Stimulated activated CD4-positive, alpha-beta T cell treated with anti-CD3 and anti-CD28 coated beads, Interleukin-1b, Interleukin-23, amount 100 ng/mL, for 48 hours (primary cell): ENCODE results near the gene ZNF423.

Experiments
- DNase-seq: peaks from one replicate; pipeline ENCODE4 v3.0.0-alpha.2; 2020

Gene ZNF423

DNA sequence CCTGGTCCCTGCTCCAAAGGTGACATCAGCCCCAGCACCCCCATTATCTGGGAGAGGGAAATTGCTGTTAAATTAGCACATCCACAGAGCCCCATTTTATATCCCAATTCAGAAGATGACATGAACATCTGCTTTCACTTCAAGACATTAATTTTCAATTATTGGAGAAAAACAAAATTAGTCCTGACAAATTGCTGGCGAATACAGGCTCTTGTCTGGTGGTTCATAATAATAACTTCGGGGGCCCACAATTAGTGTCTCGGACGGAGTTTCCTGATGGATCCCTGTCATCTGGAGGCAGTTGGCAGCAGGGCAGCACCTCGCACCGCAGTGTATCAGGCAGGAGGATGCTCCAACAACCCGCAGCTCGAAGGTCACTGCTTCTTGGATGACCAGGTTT is 7.4 kb downstream of the ZNF423 start:
- no peak for DNase-seq

DNA sequence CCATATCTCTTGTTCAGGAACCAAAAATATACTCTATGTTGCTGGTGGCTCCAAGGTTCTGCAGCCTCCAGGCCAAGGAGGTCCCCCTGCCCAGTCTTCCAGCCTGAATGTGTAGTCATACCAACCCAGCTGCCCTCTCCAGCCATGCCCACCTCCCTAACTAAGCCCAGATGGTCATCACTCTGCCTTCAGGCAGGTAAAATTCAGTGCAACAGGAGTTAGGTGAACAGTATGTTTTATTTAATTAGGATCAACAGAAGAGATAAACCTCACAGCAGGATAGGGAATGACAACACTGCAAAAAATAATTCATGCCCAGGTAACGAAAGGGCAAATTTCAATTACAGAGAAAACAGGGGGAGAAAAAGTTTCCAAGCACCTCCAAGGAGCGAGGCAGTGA is 9.1 kb downstream of the ZNF423 start:
- no peak for DNase-seq

DNA sequence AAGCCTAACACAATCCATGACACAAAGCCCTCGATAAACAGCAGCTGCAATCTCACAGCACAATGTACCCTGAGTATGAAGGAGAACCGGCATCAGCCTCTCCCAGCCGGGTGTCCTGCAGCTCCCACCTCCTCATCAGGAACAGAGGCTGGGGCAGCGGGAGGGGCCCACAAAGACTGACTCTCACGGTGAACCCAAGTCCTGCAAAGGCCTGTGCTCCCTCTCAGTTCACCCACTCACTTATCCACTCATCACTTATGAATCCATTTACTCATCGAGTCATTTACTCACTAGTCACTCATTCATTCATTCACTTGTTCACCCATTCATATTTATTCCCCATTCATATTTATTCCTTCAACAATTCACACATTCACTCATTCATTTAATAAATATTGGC is 11.6 kb downstream of the ZNF423 start:
- no peak for DNase-seq

DNA sequence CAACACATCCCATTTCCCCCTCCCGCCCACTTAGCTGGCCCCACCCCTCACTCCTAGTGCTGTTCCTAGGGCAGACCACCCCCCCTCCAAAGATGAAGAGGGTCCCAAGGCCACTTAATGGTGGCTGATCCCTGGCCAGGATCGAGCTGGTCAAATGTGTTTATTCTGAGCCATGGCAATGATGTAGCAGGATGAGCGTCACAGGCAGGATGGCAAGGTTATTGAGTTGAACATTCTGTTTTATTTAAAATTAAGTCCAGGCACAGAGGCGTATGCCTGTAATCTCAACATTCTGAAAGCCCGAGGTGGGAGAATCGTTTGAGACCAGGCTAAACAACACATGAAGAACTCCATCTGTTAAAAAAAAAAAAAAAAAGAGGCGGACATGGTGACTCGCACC is 12.2 kb downstream of the ZNF423 start:
- DNase-seq, result no peak

DNA sequence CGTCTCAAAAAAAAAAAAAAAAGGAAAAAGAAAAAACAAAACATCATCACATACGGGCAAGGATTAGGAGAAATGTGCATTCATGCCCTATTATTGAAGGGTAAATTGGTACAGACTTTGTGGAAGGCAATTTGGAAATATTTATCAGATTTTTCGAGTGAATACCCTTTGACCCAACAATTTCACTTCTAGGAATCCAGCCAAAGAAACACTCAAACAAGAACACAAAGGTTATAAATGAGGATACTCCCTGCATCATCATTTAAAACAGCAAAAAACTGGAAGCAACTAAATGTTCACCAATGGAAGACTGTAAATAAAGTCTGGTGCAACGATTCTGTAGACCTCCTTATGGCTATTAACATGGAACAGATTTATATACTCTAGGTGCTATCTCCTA is 12.9 kb downstream of the ZNF423 start:
- no peak for DNase-seq

DNA sequence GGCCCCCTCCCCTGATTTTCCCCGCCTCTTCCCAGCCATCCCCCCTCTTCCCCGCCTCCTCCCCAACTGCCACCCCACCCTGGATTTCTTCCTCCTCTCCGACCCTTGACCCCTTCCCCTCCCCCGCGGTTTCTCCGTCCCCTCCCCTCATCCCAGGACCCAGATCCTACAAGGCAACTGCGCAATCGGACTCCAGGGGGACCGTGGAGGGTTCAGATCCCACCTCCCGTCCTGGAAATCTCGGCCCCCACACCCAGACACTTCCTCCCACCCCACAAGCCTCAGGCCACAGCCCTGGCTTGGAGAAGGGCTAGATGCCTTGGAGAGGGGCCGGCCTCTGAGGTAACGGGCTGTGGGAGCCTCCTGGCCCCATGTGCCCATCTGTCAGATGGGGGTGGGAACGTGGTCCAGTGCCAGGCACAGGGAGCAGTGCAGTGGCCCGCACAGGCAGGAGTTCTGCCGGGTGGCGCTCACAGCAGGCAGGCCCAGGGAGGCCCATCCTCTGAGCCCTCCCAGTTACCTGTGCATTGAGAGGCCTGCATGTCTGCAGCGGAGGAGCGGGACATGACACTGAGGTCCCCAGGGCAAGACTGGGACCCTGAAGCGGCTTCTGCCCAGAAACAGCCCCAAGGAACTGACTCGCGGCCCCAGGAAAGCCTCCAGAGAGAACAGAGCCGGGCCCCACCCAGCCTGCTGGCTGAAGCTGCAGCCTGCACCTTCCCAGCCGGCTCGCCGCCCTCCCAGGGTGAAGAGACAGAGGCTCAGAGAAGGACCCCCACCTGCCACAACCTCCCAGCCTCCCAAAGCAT is 16.7 kb downstream of the ZNF423 start:
- DNase-seq, result no peak

DNA sequence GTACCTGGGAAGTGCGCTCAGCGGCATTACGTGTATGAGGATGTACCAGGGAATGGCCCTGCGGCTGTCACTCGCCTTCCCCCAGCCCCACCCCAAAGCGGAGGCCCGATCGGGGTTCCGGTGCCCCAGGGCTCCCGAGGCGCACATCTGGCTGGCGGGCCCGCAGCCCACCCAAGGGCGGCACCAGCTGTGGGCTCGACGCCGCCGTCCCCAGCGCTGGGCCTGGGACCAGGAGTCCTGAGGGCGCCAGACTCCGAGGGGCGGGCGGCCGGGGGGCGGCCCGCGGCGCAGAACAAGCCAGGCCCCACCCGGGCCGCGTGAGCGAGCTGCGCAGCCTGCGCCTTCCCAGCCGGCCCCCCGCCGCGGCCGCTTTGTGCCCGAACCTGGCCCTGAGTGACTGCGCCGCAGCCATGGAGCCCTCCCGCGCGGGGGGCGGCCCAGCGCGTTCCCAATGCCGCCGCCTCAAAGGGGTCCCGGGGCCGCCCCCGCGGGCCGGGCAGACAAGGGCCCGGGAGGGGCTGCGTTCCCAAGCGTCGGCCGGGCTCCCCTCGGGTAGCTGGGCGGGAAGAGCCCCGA is 17.4 kb downstream of the ZNF423 start:
- no peak for DNase-seq

DNA sequence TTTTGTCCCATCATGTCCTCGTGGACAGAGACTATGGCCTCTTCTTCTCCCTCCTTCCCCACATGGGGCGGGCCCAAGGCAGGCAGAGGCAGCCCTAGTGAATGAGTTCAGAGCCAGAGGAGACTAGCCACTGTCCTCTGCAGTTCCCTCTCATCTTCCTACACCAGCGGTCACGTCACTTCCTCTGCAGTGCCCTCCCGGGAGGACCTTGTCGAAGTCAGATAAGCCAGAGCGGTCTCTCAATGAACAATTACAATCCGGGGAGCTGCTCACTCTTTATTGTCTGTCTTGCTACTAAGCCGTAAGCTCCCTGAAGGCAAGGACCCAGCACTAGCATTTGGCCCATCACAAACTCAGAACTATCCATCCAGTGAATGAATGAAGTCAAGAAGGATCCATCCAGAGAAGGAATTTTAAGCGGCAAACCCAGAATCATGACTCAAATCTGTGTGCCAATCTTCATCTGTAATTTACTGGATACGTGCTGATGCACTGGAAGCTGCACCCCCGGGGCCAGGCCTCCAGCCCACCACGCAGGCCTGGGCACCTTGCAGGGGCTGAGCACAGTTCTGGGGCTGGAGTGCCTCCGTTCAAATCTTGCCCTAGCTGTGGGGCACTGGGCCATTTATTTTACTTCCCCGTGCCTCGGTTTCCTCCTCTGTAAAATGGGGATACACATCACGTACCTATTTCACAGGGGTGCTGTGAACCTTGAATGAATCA is 18.1 kb downstream of the ZNF423 start:
- no peak for DNase-seq

DNA sequence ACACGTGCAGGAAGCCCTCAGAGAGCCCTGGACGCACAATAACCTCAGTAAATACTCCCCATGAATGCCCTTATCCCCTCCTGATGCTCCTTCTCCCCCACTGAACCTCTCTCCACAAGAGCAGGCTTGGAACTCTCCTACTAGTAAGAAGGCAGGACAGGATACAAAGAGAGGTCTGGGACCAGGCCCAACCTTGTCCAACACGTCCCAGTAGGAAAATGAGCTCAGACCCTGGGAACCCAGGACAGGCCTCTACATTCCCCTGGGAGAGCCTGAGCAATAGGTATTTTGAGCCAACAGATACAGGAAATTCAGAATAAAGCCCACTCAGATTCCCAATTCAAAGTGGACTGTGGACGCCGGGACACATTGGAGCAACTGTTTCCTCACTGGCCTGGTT is 19.2 kb downstream of the ZNF423 start:
- DNase-seq, result no peak

DNA sequence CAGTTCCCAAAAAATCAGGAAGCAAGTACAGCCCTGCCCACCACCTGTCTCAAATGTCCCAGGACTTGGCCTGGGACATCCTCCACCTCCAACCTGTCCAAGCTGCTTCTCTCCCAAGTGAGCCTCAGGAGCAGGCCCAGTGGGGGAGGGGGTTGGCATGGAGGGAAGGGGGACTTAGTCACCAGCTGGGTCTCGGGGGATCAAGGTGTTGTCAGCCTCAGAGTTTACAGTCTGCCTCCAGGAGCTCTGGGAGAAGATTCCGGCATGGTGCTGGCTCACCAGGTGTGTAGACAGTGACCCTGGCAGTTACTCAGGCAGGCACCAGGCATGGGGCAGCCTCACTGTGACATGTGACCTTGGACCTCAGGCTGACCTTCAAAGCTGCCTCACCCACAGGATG is 19.7 kb downstream of the ZNF423 start:
- no peak for DNase-seq

DNA sequence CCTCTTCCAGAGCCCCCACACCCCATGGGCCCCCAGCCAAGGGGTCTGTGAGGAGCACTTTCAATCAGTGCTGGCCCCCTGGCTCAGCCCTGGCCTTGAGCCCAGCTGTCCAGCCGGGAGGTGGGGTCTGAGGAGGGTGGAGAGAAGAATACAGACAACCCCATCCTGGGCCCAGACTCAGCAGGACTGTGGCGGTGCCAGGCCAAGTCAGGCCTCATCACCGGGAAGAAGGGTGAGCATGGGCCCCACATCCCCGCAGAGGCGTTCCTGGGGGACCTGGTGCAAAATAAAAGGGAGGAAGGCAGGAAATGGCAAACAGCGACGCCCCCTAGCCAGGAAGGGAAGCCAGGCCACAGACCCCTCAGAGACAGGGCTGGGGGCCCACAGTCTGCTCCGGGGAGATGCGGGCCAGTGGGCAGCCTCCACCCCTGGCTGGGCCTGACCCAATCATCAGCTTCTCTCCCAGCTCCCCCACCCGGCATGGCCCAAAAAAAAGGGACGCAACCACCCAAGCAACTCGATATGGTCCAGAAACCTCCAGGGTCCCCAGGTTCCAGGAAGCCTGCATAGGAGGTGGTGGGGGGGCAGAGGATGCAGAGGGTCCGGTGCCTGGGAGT is 20.6 kb downstream of the ZNF423 start:
- DNase-seq, result no peak

DNA sequence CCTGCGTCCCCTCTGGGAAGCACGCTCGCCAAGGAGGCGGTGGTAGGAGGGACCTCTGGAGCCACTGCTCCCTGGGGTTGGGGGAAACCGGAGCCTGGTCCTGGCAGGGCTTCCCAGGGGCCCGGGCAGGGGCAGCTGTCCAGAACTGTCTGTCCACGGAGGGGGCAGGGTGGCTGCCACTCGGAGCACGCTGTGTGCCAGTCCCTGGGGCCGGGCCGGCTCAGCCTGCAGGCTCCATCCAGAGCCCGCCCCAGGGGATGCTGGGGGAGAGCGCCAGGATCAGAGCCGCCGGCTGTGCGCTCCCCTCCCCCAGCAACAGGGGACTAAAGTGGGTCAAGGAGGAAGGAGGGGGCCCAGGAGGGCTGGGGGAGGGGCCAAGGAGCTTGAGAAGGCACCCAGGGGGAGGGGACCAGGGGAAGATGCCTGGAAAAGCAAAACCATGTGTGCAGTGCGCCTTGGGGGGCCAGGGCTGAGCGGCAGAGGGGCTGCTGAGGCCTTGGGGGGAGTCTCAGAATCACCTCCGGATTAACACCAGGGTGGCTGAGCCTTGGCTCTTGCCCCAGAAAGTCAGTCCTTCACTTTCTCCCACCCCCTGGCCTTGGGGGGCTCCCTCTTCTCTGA is 21.3 kb downstream of the ZNF423 start:
- DNase-seq, result no peak

DNA sequence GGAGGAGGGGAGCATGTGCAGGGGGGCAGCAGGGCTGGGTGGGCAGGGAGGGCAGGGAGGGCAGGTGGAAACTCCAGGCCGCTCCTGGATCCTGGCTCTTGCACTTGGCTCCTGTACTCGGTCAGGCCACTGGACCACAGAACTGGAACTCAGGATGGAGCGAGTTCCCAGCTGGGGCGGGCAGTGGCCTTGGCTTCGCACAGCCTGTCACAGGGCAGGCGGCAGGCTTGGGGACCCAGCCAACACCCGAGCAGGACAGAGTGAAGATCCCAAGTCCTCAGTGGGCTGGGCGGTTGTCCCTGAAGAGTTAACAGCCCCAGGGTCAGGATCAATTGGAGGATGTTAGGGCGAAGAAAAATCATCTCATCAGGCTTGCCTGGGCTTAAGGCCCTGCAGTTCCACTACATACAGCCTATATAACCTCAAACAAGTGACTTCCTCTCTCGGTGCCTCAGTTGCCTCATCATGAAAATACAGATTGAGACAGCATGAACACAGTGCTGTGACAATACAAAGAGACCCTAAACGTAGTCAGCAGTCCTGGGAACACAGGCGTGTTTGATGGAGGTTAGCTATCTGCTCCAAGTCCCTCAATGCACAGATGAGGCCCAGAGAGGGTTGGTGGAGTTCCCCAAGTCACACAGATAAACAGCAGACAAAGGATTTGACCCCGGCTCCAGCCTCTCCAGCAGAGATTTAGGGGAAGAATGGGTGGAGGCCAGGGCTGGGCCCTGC is 21.9 kb downstream of the ZNF423 start:
- DNase-seq, result no peak

DNA sequence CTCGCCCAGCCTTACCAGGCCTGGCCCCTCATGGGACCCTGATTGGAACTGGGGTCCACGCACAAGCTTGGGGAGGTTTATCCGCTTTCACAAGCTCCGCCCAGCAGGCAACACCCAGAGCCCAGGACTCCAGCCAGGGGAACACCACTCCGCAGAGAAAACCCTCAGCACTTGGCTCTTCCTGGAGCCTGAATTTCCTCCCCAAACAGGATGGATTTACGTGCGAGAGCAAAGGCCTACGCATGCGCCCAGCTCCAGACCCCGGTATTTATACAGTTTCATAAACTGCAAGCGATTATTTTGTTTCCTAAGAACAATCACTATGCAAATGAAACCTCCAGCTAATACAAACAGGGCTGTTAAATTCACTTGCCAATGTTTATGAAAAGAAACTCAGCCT is 22.8 kb downstream of the ZNF423 start:
- DNase-seq, result no peak

DNA sequence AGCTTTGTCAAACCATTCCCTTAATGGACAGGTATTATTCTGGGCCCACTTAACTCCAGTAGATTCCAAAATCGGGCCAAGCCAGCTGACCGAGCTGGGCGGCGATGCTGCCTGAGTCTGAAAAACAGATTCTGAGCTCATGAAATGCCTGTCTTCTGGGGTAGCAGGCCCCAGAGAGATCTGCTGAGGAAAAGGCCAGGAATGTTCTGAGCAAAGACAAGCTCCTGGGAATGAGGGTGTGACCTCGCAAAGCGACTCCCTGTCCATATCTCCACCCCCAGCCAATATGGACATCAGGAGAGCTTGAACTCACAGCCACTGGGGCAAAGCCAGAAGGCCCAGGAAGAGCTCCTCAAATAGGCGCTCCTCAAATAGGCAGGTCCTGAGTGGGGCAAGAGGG is 23.7 kb downstream of the ZNF423 start:
- no peak for DNase-seq

DNA sequence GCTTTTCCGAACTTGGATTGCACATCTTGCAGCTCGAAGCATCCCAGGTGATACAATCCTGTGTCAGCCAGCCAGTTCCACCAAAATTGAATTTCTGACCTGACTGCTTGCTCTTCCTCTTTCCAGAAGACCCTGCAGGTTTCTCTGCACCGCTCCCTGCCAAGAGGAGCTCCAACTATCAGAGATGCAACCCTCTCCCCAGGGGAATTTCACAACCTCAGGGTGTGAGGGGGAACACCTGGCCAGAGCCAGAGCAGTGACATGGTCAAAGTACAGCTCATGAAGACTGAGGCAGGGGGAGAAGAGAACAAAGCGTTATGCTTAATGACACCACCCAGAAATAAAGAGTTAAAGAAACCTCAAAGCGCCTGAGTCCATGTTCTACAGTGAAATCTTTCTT is 25.0 kb downstream of the ZNF423 start:
- DNase-seq, result no peak

DNA sequence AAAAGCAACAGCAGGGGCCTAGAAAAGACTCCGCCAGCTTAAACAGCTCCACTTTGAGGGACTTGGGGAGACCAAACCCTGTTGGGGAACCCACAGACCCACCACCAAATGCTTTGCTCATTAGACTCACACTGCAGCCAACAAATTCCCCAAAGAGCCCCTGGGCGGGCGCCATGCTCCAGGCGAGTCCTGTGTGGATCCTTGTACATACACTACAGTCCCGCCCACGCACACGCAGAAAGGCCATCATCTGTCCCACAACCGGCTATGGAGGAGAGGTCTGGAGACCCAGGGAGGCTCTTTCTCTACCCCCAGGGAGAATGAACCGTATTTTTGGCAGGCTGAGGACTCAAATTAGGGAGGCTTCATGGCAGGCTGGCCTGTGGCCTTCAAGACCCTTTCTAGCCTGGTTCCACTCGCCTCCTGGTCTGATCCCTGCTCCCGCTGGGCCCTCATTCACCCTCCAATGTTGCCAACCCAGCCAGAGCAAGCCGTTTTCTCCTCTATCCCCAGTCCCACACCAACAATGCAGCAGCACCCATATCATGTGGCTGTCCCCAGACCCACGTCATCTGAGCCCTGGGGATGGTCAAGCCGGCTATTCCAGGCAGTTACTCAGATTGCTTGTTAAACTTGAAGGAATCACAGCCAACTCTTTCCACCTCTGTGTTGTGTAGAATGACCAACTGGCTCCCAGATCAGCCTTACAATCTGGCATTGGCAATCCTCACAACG is 27.2 kb downstream of the ZNF423 start:
- DNase-seq, result no peak

DNA sequence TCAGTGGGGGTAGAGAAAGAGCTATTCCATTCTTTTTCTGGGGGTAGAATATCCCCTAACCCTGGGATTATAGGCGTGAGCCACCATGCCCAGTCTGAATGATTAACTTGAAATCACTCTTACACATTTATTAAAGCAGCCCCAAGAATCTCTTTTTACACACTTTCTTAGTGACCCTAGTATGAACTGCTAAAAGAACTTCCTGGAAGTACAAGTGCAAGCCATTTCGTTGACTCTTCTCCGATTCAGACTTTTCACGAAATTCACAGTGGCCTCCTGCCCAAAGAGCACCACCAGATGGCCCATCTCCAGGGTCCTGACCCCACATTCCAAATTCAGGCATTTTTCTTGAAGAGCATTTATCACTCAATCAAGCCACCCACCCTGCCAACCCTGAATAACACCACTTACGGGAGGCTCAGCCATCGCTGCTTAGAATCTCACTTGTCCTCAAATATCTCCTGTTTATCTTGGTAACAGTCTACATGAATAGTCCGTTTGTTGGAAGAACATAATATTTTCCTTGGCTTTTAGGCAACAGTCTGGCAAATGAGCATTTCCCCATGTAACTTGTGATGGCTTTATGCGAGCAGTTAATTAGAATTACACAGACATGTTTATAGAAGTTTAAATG is 28.0 kb downstream of the ZNF423 start:
- no peak for DNase-seq

DNA sequence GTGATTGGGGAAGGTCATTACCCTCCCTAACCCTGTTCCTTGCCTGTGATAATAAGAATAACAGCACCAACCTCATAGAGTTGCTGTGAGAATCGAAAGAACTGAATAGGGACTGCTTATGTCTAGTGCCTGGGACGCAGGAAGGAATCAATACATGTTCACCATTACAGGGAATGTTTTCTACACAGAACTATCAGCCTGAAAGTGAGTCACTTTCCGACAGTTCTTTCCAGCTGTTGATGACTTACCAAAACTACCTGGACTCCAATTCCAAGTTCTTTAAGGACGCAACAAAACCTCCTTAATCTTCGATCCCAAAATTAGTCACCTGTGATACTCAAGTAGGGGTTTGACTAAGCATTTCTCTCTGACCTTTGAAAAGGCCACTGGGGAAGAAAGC is 29.4 kb downstream of the ZNF423 start:
- no peak for DNase-seq

DNA sequence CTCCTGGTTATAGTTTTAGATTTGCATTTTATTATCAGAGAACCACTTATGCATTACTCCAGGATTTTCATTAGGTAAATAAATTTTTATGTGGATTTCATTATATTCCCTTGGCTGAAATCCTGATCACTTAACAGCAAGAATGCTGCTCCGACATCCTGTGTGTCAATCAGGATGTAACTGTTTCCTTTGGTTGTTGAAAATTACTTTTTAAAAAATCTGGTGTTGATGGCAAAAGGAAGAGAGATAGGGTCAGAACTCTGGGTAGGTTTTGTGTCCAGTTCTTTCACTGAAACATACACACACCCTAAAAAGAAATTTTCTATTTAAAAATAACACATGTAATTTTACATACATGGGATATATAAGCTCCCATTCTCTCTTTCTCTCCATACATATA is 30.9 kb downstream of the ZNF423 start:
- no peak for DNase-seq

DNA sequence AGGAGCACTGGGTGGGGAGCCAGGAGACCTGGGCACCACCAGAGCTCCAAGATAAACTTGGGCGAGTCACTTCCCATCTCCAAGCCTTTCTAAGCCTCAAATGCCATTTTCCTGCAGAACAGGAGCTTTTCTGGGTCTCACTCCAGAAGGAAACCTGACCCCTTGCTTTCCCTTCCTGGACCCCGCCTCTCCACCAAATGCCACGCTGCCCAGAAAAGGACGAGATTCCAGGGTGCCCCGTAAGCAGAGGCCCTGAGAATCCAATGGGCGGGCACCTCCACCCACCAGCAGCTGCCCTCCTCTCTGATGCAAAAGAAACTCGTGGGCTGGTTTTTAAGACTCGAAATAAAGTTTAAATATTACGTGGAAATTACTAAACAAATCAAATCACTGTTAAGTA is 31.3 kb downstream of the ZNF423 start:
- DNase-seq, result no peak
